ENCODE data around the gene TMEM181.

- TF ChIP-seq, protein P1, sequence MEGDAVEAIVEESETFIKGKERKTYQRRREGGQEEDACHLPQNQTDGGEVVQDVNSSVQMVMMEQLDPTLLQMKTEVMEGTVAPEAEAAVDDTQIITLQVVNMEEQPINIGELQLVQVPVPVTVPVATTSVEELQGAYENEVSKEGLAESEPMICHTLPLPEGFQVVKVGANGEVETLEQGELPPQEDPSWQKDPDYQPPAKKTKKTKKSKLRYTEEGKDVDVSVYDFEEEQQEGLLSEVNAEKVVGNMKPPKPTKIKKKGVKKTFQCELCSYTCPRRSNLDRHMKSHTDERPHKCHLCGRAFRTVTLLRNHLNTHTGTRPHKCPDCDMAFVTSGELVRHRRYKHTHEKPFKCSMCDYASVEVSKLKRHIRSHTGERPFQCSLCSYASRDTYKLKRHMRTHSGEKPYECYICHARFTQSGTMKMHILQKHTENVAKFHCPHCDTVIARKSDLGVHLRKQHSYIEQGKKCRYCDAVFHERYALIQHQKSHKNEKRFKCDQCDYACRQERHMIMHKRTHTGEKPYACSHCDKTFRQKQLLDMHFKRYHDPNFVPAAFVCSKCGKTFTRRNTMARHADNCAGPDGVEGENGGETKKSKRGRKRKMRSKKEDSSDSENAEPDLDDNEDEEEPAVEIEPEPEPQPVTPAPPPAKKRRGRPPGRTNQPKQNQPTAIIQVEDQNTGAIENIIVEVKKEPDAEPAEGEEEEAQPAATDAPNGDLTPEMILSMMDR (IDR thresholded peaks at IDR 0.05) = no peak
- TF ChIP-seq EZH2phosphoT487 (IDR thresholded peaks at IDR 0.05) (no peak), EZH2 (IDR thresholded peaks at IDR 0.05) (no peak)
Observed at GRCh38 chr6:158647501-158647900, 87.6 kb downstream of the TMEM181 start.
